HepG2 (cell line): ENCODE results near the gene RHCE. TPM values are rescaled to one million over a fixed set of nuclear protein-coding genes. Genes with fewer than 3 reads are reported as not detected.
A peak's percentile ranks its signal among the peaks of the same experiment; 100 is the strongest.

ENCODE experiments used
- ARID5B ChIP-seq: IDR thresholded peaks from 2 replicates; pipeline ENCODE4 v1.4.0; 2020; ENCODE audit warnings: mild to moderate bottlenecking, missing genetic modification reagents
- ESRRA ChIP-seq: sonication (generic); formaldehyde crosslinking; IDR thresholded peaks from 2 replicates; pipeline ENCODE4 v1.5.1; 2020; ENCODE audit warnings: mild to moderate bottlenecking, low read depth, missing genetic modification reagents
- GABPA ChIP-seq, 2 experiments: IDR thresholded peaks; 2 replicates each; pipeline ENCODE4 v1.6.1; 2011 to 2016; ENCODE audit warnings: low read depth in 2 of 2, low read length in 1 of 2, missing biosample characterization in 1 of 2, missing genetic modification characterization in 1 of 2
- IRX3 ChIP-seq: sonication (generic); formaldehyde crosslinking; IDR thresholded peaks from 2 replicates; pipeline ENCODE4 v1.8.1; 2023; ENCODE audit warnings: mild to moderate bottlenecking, low read depth, missing genetic modification reagents, borderline replicate concordance
- KLF9 ChIP-seq: IDR thresholded peaks from 2 replicates; pipeline ENCODE4 v1.6.1; 2016; ENCODE audit warnings: low read depth
- MEIS2 ChIP-seq: sonication (generic); formaldehyde crosslinking; IDR thresholded peaks from 2 replicates; pipeline ENCODE4 v1.9.0; 2021; ENCODE audit warnings: mild to moderate bottlenecking, missing genetic modification reagents
- NBN ChIP-seq: fragments of 450-650 bp; conservative IDR thresholded peaks from 2 replicates; pipeline ENCODE4 v1.6.1; 2017
- PLSCR1 ChIP-seq: sonication (generic); formaldehyde crosslinking; IDR thresholded peaks from 2 replicates; pipeline ENCODE4 v1.5.0; 2020; ENCODE audit warnings: missing genetic modification reagents, mild to moderate bottlenecking, borderline replicate concordance
- SALL1 ChIP-seq: sonication (generic); formaldehyde crosslinking; IDR thresholded peaks from 2 replicates; pipeline ENCODE4 v1.8.0; 2022; ENCODE audit warnings: mild to moderate bottlenecking, missing genetic modification reagents
- SIX1 ChIP-seq: sonication (generic); formaldehyde crosslinking; IDR thresholded peaks from 2 replicates; pipeline ENCODE4 v1.4.0; 2020; ENCODE audit warnings: missing genetic modification reagents, borderline replicate concordance
- SNRNP70 ChIP-seq: fragments of 200-400 bp; formaldehyde crosslinking; IDR thresholded peaks from 2 replicates; pipeline ENCODE4 v1.6.1; 2017; ENCODE audit warnings: mild to moderate bottlenecking, low read depth, low read length, moderate library complexity
- TEAD3 ChIP-seq: optimal IDR thresholded peaks from 2 replicates; pipeline ENCODE3; 2016; ENCODE audit warnings: borderline replicate concordance
- ZBTB34 ChIP-seq: sonication (generic); formaldehyde crosslinking; IDR thresholded peaks from 2 replicates; pipeline ENCODE4 v1.8.0; 2022; ENCODE audit warnings: mild to moderate bottlenecking, missing genetic modification reagents
- ZMYM4 ChIP-seq: sonication (generic); formaldehyde crosslinking; IDR thresholded peaks from 2 replicates; pipeline ENCODE4 v1.8.1; 2023; ENCODE audit warnings: mild to moderate bottlenecking, missing genetic modification reagents
- ZNF160 ChIP-seq: sonication (generic); formaldehyde crosslinking; IDR thresholded peaks from 2 replicates; pipeline ENCODE4 v1.8.0; 2022; ENCODE audit warnings: mild to moderate bottlenecking, inconsistent platforms, missing genetic modification reagents
- ZNF678 ChIP-seq: sonication (generic); formaldehyde crosslinking; IDR thresholded peaks from 2 replicates; pipeline ENCODE4 v1.4.0; 2020; ENCODE audit warnings: mild to moderate bottlenecking, missing genetic modification reagents
- ZNF768 ChIP-seq: sonication (generic); formaldehyde crosslinking; IDR thresholded peaks from 2 replicates; pipeline ENCODE4 v1.4.0; 2020; ENCODE audit warnings: missing genetic modification reagents
- polyA plus RNA-seq, 8 experiments: library from polyadenylated mRNA; depleted of rRNA in 3 of 8; stranded (reverse) in 7 of 8; unstranded in 1 of 8; fragments of >200 nt; fragmentation: Illumina TruSeq in 4 of 8; extraction: Trizol in 4 of 8; gene quantifications; 2 replicates each; pipeline versions ENCODE4 v1.2.1 to v1.2.3, GENCODE V29; 2011 to 2016; ENCODE audit warnings: low read depth in 4 of 8, missing spikeins in 1 of 8, mixed read lengths in 1 of 8; ENCODE audit not compliant: insufficient read depth in 1 of 8
- total RNA-seq, 5 experiments: library from RNA; depleted of rRNA; stranded (reverse); fragments of >200 nt; fragmentation: Illumina TruSeq; extraction: Trizol; gene quantifications; 2 replicates each; pipeline ENCODE4 v1.2.3, GENCODE V29; 2016; ENCODE audit warnings: low read depth in 1 of 5

Gene RHCE
- total and polyA plus RNA-seq, 2 of the 13 experiments (the other 11 are each of a cell fraction or from before 2014, with no cell fraction given), result 0.30 TPM; not detected in 1

GRCh38 chr1:25425098-25426085 is 4.8 kb upstream of the RHCE start (continued):
- TF ChIP-seq ARID5B (CRISPR knock-in tag) (peak; percentile 17; the same call in 1 of the 2 replicates), NBN (no peak), IRX3 (CRISPR knock-in tag) (no peak), KLF9 (no peak), SIX1 (CRISPR knock-in tag) (no peak), MEIS2 (no peak), ZNF678 (CRISPR knock-in tag) (no peak), TEAD3 (CRISPR knock-in tag) (peak; percentile 55), PLSCR1 (no peak), ZBTB34 (CRISPR knock-in tag) (no peak), ZNF768 (peak; percentile 95), SNRNP70 (no peak), GABPA (IDR thresholded peaks at IDR 0.05; ENCODE audit: low read depth, low read length) (no peak), GABPA (CRISPR knock-in tag; IDR thresholded peaks at IDR 0.05; ENCODE audit: low read depth) (no peak), ZMYM4 (0 out of 2 replicates have a peak, but pooled peaks have one; percentile 24), SALL1 (CRISPR knock-in tag) (peak; percentile 55; the same call in 1 of the 2 replicates), ZNF160 (CRISPR knock-in tag) (no peak), ESRRA (peak; percentile 72; the same call in 1 of the 2 replicates)
